ENCODE measurements around the gene ZNF277. TPM values are rescaled to one million over a fixed set of nuclear protein-coding genes. Genes with fewer than 3 reads are reported as not detected.

The ZNF277 gene
- total RNA-seq, 1 donor from 2014 or later, result 32.5 TPM

Other genes with a start within 250 kb of the ZNF277 start
- 34.9 TPM for gene DOCK4, start 296 bp upstream of the ZNF277 start, total RNA-seq
- gene IFRD1, start 243.8 kb downstream of the ZNF277 start, total RNA-seq, result 46.2 TPM

All from tongue (tissue), 1 donor.